H1 (cell line): ENCODE measurements around the gene LRPAP1.

Source experiments
- BRCA1 ChIP-seq: IDR thresholded peaks from 2 replicates; pipeline ENCODE4 v1.6.1; 2012; ENCODE audit warnings: low read depth, low read length, improper control_type of control experiment
- CHD2 ChIP-seq: IDR thresholded peaks from 2 replicates; pipeline ENCODE4 v1.6.1; 2012; ENCODE audit warnings: low read length, improper control_type of control experiment
- EGR1 ChIP-seq: IDR thresholded peaks from 2 replicates; pipeline ENCODE4 v1.6.1; 2011; ENCODE audit warnings: low read depth, low read length, borderline replicate concordance
- JUND ChIP-seq: IDR thresholded peaks from 2 replicates; pipeline ENCODE4 v1.6.1; 2011; ENCODE audit warnings: mild to moderate bottlenecking, improper control_type of control experiment, low read length
- RAD21 ChIP-seq, 2 experiments: IDR thresholded peaks in 1 of 2; conservative IDR thresholded peaks in 1 of 2; 2 replicates each; pipeline ENCODE4 v1.6.1; 2011; ENCODE audit warnings: low read depth in 2 of 2, low read length in 2 of 2, improper control_type of control experiment in 1 of 2, inconsistent platforms in 1 of 2, mild to moderate bottlenecking in 1 of 2, moderate library complexity in 1 of 2
- RFX5 ChIP-seq: IDR thresholded peaks from 2 replicates; pipeline ENCODE4 v1.6.1; 2011; ENCODE audit warnings: low read depth, low read length, improper control_type of control experiment, borderline replicate concordance
- SP1 ChIP-seq: IDR thresholded peaks from 2 replicates; pipeline ENCODE4 v1.6.1; 2011; ENCODE audit warnings: low read depth, low read length
- TAF1 ChIP-seq: IDR thresholded peaks from 2 replicates; pipeline ENCODE4 v1.6.1; 2011; ENCODE audit warnings: mild to moderate bottlenecking, low read depth, low read length
- TF ChIP-seq, protein P1 (sequence below), 3 experiments: IDR thresholded peaks; 1 replicate in 2 of 3; 2 replicates in 1 of 3; pipeline versions ENCODE4 v1.5.1 to v1.6.1; 2011; ENCODE audit warnings: low read length in 3 of 3, mild to moderate bottlenecking in 3 of 3, inconsistent platforms in 2 of 3, low read depth in 1 of 3, moderate library complexity in 1 of 3; ENCODE audit not compliant: insufficient read depth in 1 of 3; ENCODE audit errors: control extremely low read depth in 1 of 3
- TF ChIP-seq, protein P2 (sequence below): IDR thresholded peaks from 2 replicates; pipeline ENCODE4 v1.6.1; 2012; ENCODE audit warnings: inconsistent platforms

DNA sequence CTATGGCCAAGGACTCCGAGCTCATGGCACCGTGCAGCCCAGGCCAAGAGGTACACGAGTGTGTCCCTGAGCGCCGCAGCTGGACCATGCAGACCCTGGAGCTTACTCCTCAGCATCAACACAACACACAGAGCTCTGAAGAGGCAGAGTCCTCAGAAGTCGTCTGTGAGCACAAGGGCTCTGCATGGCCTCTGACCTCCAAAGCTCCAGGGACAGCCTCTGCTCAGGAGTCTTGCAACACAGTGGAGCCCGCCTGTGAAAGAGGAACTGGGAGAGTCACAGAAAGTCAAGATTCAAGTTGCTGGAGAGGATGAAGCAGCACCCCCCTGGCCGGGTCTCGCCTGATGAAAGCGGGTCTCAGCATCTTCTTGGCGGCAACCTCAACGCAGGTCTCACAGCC is 2.9 kb downstream of the LRPAP1 start:
- TF ChIP-seq, protein P1, sequence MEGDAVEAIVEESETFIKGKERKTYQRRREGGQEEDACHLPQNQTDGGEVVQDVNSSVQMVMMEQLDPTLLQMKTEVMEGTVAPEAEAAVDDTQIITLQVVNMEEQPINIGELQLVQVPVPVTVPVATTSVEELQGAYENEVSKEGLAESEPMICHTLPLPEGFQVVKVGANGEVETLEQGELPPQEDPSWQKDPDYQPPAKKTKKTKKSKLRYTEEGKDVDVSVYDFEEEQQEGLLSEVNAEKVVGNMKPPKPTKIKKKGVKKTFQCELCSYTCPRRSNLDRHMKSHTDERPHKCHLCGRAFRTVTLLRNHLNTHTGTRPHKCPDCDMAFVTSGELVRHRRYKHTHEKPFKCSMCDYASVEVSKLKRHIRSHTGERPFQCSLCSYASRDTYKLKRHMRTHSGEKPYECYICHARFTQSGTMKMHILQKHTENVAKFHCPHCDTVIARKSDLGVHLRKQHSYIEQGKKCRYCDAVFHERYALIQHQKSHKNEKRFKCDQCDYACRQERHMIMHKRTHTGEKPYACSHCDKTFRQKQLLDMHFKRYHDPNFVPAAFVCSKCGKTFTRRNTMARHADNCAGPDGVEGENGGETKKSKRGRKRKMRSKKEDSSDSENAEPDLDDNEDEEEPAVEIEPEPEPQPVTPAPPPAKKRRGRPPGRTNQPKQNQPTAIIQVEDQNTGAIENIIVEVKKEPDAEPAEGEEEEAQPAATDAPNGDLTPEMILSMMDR (IDR thresholded peaks at IDR 0.05; ENCODE audit: control extremely low read depth in 1 of 3, insufficient read depth in 1 of 3, low read depth in 1 of 3, low read length in 3 of 3), result no peak
- TF ChIP-seq CHD2 (no peak), JUND (no peak), BRCA1 (no peak), SP1 (no peak), TAF1 (no peak), RFX5 (no peak), EGR1 (no peak), RAD21 (IDR thresholded peaks at IDR 0.05 in 1 of 2, conservative IDR thresholded peaks at IDR 0.05 in 1 of 2; ENCODE audit: low read depth in 2 of 2, low read length in 2 of 2) (no peak)
- TF ChIP-seq, protein P2, sequence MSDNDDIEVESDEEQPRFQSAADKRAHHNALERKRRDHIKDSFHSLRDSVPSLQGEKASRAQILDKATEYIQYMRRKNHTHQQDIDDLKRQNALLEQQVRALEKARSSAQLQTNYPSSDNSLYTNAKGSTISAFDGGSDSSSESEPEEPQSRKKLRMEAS, result no peak
